H9 (cell line): ENCODE measurements around the gene RNF130. TPM values are rescaled to one million over a fixed set of nuclear protein-coding genes. Genes with fewer than 3 reads are reported as not detected.
A peak's percentile ranks its signal among the peaks of the same experiment; 100 is the strongest.

Experiments
- DNase-seq: peaks from one replicate; pipeline ENCODE4 v3.0.0-alpha.2; 2017
- H2AFZ ChIP-seq: one replicate; pipeline ENCODE4 v1.6.1; 2013; ENCODE audit warnings: mild to moderate bottlenecking, low read length, control low read depth, moderate library complexity
- H2AK5ac ChIP-seq: 2 replicates; pipeline ENCODE4 v1.6.1; 2013; ENCODE audit warnings: low read length, control low read depth, mixed read lengths; ENCODE audit not compliant: insufficient read length
- H2BK120ac ChIP-seq: one replicate; pipeline ENCODE4 v1.6.1; 2013; ENCODE audit warnings: low read depth, mild to moderate bottlenecking, low read length, control low read depth, inconsistent platforms; ENCODE audit not compliant: poor library complexity, severe bottlenecking
- H2BK12ac ChIP-seq: 2 replicates; pipeline ENCODE4 v1.6.1; 2013; ENCODE audit warnings: low read length, control low read depth, mixed read lengths, low read depth; ENCODE audit not compliant: insufficient read length
- H2BK15ac ChIP-seq: 2 replicates; pipeline ENCODE4 v1.6.1; 2013; ENCODE audit warnings: low read depth, low read length, control low read depth
- H2BK20ac ChIP-seq: one replicate; pipeline ENCODE4 v1.6.1; 2013; ENCODE audit warnings: low read depth, mild to moderate bottlenecking, low read length, control low read depth, inconsistent platforms; ENCODE audit not compliant: poor library complexity, severe bottlenecking
- H2BK5ac ChIP-seq: 2 replicates; pipeline ENCODE4 v1.6.1; 2013; ENCODE audit warnings: low read length, control low read depth, mixed read lengths; ENCODE audit not compliant: insufficient read length
- H3K14ac ChIP-seq: 2 replicates; pipeline ENCODE4 v1.6.1; 2013; ENCODE audit warnings: low read length, control low read depth; ENCODE audit not compliant: insufficient read depth
- H3K18ac ChIP-seq: 2 replicates; pipeline ENCODE4 v1.6.1; 2013; ENCODE audit warnings: low read depth, mild to moderate bottlenecking, mixed read lengths, low read length, control low read depth; ENCODE audit not compliant: insufficient read length
- H3K23ac ChIP-seq: 2 replicates; pipeline ENCODE4 v1.6.1; 2013; ENCODE audit warnings: low read length, control low read depth, mixed read lengths, low read depth; ENCODE audit not compliant: insufficient read length
- H3K23me2 ChIP-seq: 2 replicates; pipeline ENCODE4 v1.6.1; 2013; ENCODE audit warnings: low read depth, mild to moderate bottlenecking, mixed read lengths, low read length, control low read depth; ENCODE audit not compliant: insufficient read length, poor library complexity, severe bottlenecking
- H3K27ac ChIP-seq: 2 replicates; pipeline ENCODE4 v1.5.1; 2013; ENCODE audit warnings: low read length, control low read depth, mixed read lengths, low read depth; ENCODE audit not compliant: insufficient read length
- H3K27me3 ChIP-seq: 2 replicates; pipeline ENCODE4 v1.6.1; 2013; ENCODE audit warnings: low read length, control low read depth, inconsistent platforms; ENCODE audit not compliant: insufficient read depth
- H3K4ac ChIP-seq: 2 replicates; pipeline ENCODE4 v1.6.1; 2013; ENCODE audit warnings: low read depth, mild to moderate bottlenecking, control low read depth, inconsistent platforms, low read length, moderate library complexity
- H3K4me1 ChIP-seq: 2 replicates; pipeline ENCODE4 v1.6.1; 2013; ENCODE audit warnings: low read length, control low read depth, inconsistent platforms; ENCODE audit not compliant: insufficient read depth
- H3K4me2 ChIP-seq: 2 replicates; pipeline ENCODE4 v1.6.1; 2013; ENCODE audit warnings: low read length, control low read depth, mixed read lengths; ENCODE audit not compliant: insufficient read length, insufficient read depth
- H3K56ac ChIP-seq: 2 replicates; pipeline ENCODE4 v1.6.1; 2013; ENCODE audit warnings: low read depth, mild to moderate bottlenecking, mixed read lengths, low read length, control low read depth; ENCODE audit not compliant: insufficient read length
- H3K79me1 ChIP-seq: 2 replicates; pipeline ENCODE4 v1.6.1; 2013; ENCODE audit warnings: low read depth, mild to moderate bottlenecking, moderate library complexity, low read length, control low read depth, inconsistent platforms; ENCODE audit not compliant: insufficient read depth, poor library complexity, severe bottlenecking
- H3K79me2 ChIP-seq: 2 replicates; pipeline ENCODE4 v1.6.1; 2013; ENCODE audit warnings: low read length, control low read depth, inconsistent platforms; ENCODE audit not compliant: insufficient read depth
- H3K9ac ChIP-seq: 2 replicates; pipeline ENCODE4 v1.6.1; 2013; ENCODE audit warnings: low read length, control low read depth, mixed read lengths; ENCODE audit not compliant: insufficient read length; ENCODE audit errors: extremely low read depth
- H3K9me3 ChIP-seq: one replicate; pipeline ENCODE4 v1.6.1; 2013; ENCODE audit warnings: low read depth, low read length, inconsistent platforms; ENCODE audit not compliant: control insufficient read depth
- H3T11ph ChIP-seq: one replicate; pipeline ENCODE4 v1.6.1; 2013; ENCODE audit warnings: mild to moderate bottlenecking, low read length, control low read depth, inconsistent platforms
- H4K20me1 ChIP-seq: one replicate; pipeline ENCODE4 v1.6.1; 2013; ENCODE audit not compliant: control insufficient read depth, insufficient read length, insufficient read depth
- H4K5ac ChIP-seq: 2 replicates; pipeline ENCODE4 v1.6.1; 2013; ENCODE audit warnings: low read depth, mild to moderate bottlenecking, mixed read lengths, low read length, control low read depth; ENCODE audit not compliant: insufficient read length
- H4K8ac ChIP-seq: replicated peaks from 2 replicates; pipeline ENCODE4 v1.6.1; 2013; ENCODE audit warnings: low read length, control low read depth, mixed read lengths, low read depth; ENCODE audit not compliant: insufficient read length
- H4K91ac ChIP-seq: 2 replicates; pipeline ENCODE4 v1.6.1; 2013; ENCODE audit warnings: low read depth, mild to moderate bottlenecking, moderate library complexity, mixed read lengths, low read length, control low read depth; ENCODE audit not compliant: insufficient read length
- H3K27ac Mint-ChIP-seq, 3 experiments: 2 replicates in 2 of 3; 3 replicates in 1 of 3; pipeline ENCODE4 v1.8.0; 2020 to 2021; ENCODE audit warnings: mixed read lengths in 3 of 3, mild to moderate bottlenecking in 1 of 3, moderate library complexity in 1 of 3
- H3K27me3 Mint-ChIP-seq: 2 replicates; pipeline ENCODE4 v1.8.0; 2021; ENCODE audit warnings: low read depth, mild to moderate bottlenecking, moderate library complexity, mixed read lengths
- H3K36me3 Mint-ChIP-seq, 3 experiments: 2 replicates in 2 of 3; 3 replicates in 1 of 3; pipeline ENCODE4 v1.8.0; 2020 to 2021; ENCODE audit warnings: low read depth in 3 of 3, mixed read lengths in 3 of 3; ENCODE audit not compliant: insufficient read depth in 1 of 3
- H3K4me1 Mint-ChIP-seq, 2 experiments: 2 replicates each; pipeline ENCODE4 v1.8.0; 2020; ENCODE audit warnings: mixed read lengths in 2 of 2
- H3K4me3 Mint-ChIP-seq, 2 experiments: 2 replicates in 1 of 2; 3 replicates in 1 of 2; pipeline ENCODE4 v1.8.0; 2020 to 2021; ENCODE audit warnings: mild to moderate bottlenecking in 2 of 2, mixed read lengths in 2 of 2, moderate library complexity in 1 of 2
- H3K9me3 Mint-ChIP-seq, 2 experiments: 2 replicates in 1 of 2; 3 replicates in 1 of 2; pipeline ENCODE4 v1.8.0; 2020; ENCODE audit warnings: mild to moderate bottlenecking in 2 of 2, mixed read lengths in 2 of 2, moderate library complexity in 1 of 2
- WGBS: extraction: QIAGEN DNeasy Blood & Tissue Kit; methylation state at CpG from one replicate; pipeline ENCODE4 v1.1.7; 2013; ENCODE audit warnings: missing lambda C conversion rate, low lambda C conversion rate, mixed read lengths; ENCODE audit not compliant: insufficient read length; ENCODE audit errors: extremely low coverage; 5-methylcytosine and 5-hydroxymethylcytosine counted together
- long read RNA-seq: library from polyadenylated mRNA; unstranded; transcript quantifications from one replicate; pipeline ENCODE4 v2.0.0, GENCODE V29; 2020
- total RNA-seq: library from RNA; stranded (reverse); gene quantifications from 2 replicates; pipeline ENCODE4 v1.2.1, GENCODE V29; 2021
- TF ChIP-seq, protein P1 (sequence below): fragments of 200-600 bp; sonication (generic); conservative IDR thresholded peaks from 3 replicates; pipeline ENCODE4 v1.8.0; 2021; ENCODE audit warnings: antibody characterized with exemption, mild to moderate bottlenecking

The RNF130 gene, protein sequence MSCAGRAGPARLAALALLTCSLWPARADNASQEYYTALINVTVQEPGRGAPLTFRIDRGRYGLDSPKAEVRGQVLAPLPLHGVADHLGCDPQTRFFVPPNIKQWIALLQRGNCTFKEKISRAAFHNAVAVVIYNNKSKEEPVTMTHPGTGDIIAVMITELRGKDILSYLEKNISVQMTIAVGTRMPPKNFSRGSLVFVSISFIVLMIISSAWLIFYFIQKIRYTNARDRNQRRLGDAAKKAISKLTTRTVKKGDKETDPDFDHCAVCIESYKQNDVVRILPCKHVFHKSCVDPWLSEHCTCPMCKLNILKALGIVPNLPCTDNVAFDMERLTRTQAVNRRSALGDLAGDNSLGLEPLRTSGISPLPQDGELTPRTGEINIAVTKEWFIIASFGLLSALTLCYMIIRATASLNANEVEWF
- total RNA-seq: 76.4 and 80.0 TPM in 2 replicates
- long read RNA-seq, full-length matches to known transcripts: 433 of 476 reads
- long read RNA-seq, partial matches to known transcripts: 18 of 476 reads
- long read RNA-seq, other reads (novel, unspliced or antisense): 25 of 476 reads

DNA sequence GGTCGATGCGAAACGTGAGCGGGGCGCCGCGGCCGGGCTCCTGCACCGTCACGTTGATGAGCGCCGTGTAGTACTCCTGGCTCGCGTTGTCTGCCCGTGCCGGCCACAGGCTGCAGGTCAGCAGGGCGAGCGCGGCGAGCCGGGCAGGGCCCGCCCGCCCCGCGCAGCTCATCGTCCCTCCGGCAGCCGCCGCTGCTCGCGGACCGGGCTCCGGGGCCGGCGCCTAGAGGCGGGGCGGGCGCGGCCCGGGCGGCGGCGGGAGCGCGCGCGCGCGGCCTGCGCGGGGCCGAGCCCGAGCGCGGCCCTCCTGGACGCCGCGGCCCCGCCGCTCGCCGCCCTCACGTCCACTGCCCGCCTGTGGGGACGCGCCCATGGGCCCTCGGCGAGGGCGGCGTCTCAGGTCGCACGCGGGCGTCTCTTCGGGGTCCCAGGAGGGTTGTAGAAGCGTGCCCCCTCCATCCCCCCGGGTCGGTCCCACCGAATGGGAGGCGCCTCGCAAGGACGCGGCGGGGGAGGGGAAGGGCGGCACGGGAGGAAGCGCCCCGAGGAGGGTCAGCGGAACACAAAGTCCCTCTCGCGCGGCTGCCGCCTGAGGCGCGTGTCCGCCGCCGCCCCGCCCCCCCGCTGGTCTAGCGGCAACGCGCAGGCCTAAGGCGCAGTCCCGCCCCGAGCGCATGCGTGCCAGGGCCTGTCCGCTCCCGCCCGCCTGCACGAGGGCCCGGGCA lies at the start of gene RNF130:
TSS of gene RNF130 (minus strand) at position 229 of the 725 bp plus-strand sequence. CDS start at position 172, 57 bp downstream.
- H4K5ac ChIP-seq: no peak within 1 kb of the TSS
- WGBS: no CpG with 5 or more reads among the region's 113 CpGs
- peaks cover 8 to 17% (median 10%) of the 10 kb centered on the region in 3 experiments for H3K36me3 Mint-ChIP-seq

More for the DNA sequence above, at the start of gene RNF130:
- Mint-ChIP-seq H3K27me3 (peaks cover 26% of the 10 kb centered on the region), H3K4me1 (peaks cover 39 to 41% of the 10 kb centered on the region in 2 experiments), H3K9me3 (peaks cover 15 to 18% of the 10 kb centered on the region in 2 experiments), H3K4me3 (peak within 1 kb of the TSS; percentile 91 to 96), H3K27ac (peak within 1 kb of the TSS in 2 of 3 experiments; percentile 79 to 92; a peak in 4 of 7 replicates)
- Histone ChIP-seq H3K27ac (no peak within 1 kb of the TSS), H3K79me2 (peaks cover 24% of the 10 kb centered on the region; the same call in 1 of the 2 replicates), H3K4ac (no peak within 1 kb of the TSS; the same call in 1 of the 2 replicates), H3K9me3 (peaks cover 5% of the 10 kb centered on the region), H3K27me3 (peaks cover 3% of the 10 kb centered on the region; the same call in 1 of the 2 replicates), H3K79me1 (no peaks in the 10 kb centered on the region), H3K23ac (no peak within 1 kb of the TSS), H4K20me1 (no peaks in the 10 kb centered on the region), H2BK5ac (no peak within 1 kb of the TSS), H2BK12ac (no peak within 1 kb of the TSS), H2BK15ac (no peak within 1 kb of the TSS), H3T11ph (no peak within 1 kb of the TSS), H4K8ac (no peak within 1 kb of the TSS), H2AFZ (no peak within 1 kb of the TSS), H2AK5ac (no peak within 1 kb of the TSS), H3K4me1 (peaks cover 8% of the 10 kb centered on the region; the same call in 1 of the 2 replicates), H4K91ac (no peak within 1 kb of the TSS), H3K9ac (peak within 1 kb of the TSS; percentile 76), H3K14ac (peak within 1 kb of the TSS; percentile 99), H3K56ac (no peak within 1 kb of the TSS), H3K4me2 (peak within 1 kb of the TSS; percentile 77), H2BK20ac (no peak within 1 kb of the TSS), H3K18ac (peak within 1 kb of the TSS; percentile 98), H2BK120ac (no peak within 1 kb of the TSS), H3K23me2 (peaks cover 17% of the 10 kb centered on the region)
- TF ChIP-seq, protein P1, sequence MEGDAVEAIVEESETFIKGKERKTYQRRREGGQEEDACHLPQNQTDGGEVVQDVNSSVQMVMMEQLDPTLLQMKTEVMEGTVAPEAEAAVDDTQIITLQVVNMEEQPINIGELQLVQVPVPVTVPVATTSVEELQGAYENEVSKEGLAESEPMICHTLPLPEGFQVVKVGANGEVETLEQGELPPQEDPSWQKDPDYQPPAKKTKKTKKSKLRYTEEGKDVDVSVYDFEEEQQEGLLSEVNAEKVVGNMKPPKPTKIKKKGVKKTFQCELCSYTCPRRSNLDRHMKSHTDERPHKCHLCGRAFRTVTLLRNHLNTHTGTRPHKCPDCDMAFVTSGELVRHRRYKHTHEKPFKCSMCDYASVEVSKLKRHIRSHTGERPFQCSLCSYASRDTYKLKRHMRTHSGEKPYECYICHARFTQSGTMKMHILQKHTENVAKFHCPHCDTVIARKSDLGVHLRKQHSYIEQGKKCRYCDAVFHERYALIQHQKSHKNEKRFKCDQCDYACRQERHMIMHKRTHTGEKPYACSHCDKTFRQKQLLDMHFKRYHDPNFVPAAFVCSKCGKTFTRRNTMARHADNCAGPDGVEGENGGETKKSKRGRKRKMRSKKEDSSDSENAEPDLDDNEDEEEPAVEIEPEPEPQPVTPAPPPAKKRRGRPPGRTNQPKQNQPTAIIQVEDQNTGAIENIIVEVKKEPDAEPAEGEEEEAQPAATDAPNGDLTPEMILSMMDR: no peak
- DNase-seq: peak; percentile 91
